ENCODE results near the gene OR51A2.
"Not testable (repeated sequence)": the region's sequence is repeated elsewhere in the genome, so short reads cannot be mapped to it uniquely, and the experiment has no call there.

The OR51A2 gene

DNA sequence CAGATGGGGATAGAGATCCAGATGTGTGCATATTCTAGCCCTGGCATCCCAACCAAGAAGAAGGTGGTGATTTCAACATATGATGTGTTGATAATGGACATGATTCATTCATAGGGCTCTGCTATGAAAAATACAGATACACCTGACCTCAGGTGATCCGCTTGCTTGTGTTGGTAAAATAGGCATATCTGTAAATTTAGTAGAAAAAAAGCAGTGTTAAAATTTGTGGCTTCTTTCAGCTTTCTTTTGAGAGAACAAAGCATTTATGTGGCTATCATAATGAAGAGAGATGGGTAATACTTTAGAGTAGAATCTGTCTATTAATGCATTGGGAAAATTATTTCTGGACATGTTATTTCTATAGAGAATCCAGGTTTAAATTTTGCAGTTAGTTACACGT lies at the start of gene OR51A2:
TSS of gene OR51A2 (minus strand) at position 101 of the 400 bp plus-strand sequence. CDS start at position 101, 0 bp downstream.
- not testable (repeated sequence) for DNase-seq (ENCODE audit: low read depth in 2 of 2)

DNA sequence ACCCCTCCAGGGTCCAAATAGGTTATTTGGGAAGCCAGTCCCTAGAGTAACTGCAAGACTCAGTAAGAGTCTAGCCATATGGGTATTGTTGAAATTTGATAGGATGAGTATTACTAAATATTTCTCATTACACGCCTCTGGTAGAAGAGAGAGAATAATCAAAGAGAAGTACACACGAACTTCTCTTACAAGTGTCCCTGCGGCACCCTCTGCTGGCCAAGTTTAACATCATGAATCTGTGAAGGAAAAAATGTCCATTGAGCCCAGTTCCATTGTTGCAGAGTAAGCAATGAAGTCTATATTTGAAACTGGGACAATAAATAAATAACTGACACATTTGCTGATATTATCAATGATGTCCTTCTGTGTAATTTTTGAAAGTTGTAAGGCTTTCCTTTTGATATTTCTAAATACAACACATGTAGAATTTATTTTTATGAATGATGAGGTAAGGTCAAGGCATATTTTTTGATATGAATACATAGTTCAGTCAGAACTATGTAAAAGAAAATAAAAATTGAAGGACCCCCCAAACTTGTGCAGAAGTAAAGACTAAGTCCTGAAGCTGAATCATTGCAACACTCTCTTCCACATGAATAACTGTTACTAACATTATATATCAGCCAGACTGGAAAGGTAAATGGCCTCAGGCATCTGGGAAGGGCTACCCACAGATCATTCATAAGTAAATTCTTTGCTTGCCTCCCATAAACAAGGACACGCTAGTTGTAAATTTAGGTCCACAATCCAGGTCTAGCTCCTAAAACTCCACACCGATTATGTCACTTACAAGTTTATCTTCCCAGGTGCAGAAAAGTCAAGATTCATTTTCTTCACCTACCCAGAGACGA lies 49.1 kb upstream of the OR51A2 start:
- no peak for DNase-seq (ENCODE audit: low read depth in 2 of 2)

- no peak for DNase-seq (ENCODE audit: low read depth in 2 of 2)
These were observed 39.0 kb upstream of the OR51A2 start, which contains the start of gene OR51L1 for GRCh38 chr11:4994551-4994950. Gene OR51L1, plus strand, starts transcription at chr11:4994851. Its CDS starts 4,132 bp downstream, at chr11:4998983.

DNA sequence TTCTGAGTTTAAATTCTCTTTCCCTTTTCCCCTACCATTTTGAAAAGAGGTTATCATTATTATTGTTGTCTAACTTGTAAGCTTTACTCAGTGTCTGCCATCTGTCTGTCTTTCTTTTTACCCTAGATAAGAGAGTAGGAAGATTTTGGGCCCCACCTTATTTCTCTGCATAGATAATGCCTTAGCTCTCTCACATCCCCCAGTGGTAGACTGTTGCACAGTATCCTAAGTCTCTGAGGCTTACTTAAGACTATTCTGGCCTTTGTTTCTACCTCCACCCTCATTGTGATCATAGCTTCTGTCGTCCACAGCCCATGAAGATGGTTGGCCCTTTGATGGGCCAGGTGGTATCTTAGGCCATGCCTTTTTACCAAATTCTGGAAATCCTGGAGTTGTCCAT lies 35.5 kb upstream of the OR51A2 start:
- DNase-seq (ENCODE audit: low read depth in 2 of 2): no peak

DNA sequence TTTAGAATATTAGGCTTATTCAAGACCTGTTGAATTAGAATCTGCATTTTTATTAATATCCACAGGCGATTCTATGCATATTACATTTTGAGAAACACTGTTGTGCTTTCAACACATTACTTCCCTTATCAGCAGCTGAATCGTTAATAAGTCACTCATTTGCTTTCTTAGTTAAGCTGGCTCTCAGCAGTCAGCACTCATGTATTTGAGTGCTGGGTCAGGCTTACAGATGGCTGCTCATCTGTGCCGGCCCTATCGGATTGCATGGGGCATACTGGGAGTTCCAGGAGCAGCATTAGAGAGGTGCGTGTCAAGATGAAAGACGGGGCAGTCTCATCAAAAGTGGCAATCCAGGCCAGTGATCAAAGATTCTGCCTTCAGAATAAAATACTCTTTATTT lies 28.3 kb upstream of the OR51A2 start:
- no peak for DNase-seq (ENCODE audit: low read depth in 2 of 2)

DNA sequence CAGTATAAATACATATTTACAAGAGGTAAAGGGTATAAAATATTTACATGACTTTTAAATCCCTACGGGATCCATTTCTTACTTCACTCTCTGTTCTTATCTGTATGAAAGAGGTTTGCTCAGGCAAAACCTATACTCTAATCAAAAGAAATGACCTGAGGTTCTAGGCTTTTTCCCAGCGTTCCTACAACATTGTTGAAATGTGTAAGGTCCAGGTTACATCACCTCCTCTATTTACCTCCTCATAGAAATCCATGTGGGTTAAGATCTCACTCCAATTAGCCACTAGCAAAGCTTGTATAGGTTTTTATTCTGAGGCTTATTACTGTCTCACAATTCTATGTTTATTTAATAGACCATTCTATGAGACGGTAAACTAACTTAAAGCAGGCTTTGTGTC lies 27.2 kb upstream of the OR51A2 start:
- DNase-seq (ENCODE audit: low read depth in 2 of 2): no peak

DNA sequence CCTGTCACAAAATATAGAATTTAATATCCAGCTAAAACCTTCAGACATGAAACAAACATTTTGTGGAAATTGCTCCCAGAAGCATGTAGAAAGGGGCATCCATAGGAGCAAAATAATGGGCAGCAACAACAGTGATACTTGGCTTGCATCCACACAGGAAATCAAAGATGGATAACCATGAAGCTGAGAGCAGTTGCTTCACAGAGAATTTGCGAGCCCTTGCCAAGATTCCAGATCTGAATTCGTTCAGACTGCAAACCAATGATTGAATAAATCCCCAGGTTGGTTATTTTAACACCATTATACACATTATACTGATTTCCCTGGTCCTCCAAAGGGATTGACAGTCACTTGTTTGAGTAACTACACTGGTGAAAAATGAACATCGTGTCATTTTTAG lies 23.5 kb upstream of the OR51A2 start:
- DNase-seq (ENCODE audit: low read depth in 2 of 2): no peak

GRCh38 chr11:4975436-4975835 lies 19.9 kb upstream of the OR51A2 start:
- no peak for DNase-seq (ENCODE audit: low read depth in 2 of 2)

DNA sequence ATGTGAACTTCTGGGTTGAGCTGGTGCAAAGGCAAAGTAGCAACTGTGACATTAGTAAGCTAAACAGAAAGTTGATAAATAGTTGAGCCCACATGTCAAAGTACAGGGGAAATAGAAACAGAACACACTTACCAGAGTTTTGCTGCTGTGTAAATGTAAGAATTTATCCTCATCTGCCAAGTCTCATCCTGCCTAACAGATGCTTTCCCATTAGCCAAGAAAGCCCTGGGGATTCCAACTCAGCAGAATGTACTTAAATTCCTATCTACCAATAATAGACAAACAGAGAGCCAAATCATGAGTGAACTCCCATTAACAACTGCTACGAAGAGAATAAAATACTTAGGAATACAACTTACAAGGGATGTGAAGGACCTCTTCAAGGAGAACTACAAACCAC lies 7.3 kb upstream of the OR51A2 start:
- no peak for DNase-seq (ENCODE audit: low read depth in 2 of 2)

- no peak for DNase-seq (ENCODE audit: low read depth in 2 of 2)
These were observed 5.4 kb upstream of the OR51A2 start for GRCh38 chr11:4960877-4961276.

GRCh38 chr11:4957396-4957795 lies 1.9 kb upstream of the OR51A2 start:
- DNase-seq (ENCODE audit: low read depth in 2 of 2): no peak

DNA sequence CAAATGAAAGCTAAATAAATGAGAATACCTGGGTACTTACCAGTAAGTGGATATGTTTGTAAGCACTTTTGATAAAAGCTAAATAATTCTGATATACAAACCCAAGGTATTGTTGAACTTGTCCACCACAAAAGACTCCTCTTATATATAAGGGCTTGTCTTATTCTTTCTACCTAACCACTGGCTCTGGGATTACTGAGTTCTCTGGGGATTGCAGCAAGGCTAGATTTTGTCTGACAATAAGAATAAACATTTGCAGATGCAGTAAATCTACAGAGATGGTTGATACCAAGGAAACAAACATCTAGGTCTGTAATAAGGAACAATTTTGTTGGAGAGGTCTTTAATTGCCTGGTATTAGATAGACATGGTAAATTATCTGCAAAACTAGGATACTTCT lies 8.0 kb downstream of the OR51A2 start, which contains the start of gene OR51A4:
TSS of gene OR51A4 (minus strand) at position 101 of the 400 bp plus-strand sequence. CDS start 505 bp downstream, outside the sequence.
- no peak for DNase-seq (ENCODE audit: low read depth in 2 of 2)

DNA sequence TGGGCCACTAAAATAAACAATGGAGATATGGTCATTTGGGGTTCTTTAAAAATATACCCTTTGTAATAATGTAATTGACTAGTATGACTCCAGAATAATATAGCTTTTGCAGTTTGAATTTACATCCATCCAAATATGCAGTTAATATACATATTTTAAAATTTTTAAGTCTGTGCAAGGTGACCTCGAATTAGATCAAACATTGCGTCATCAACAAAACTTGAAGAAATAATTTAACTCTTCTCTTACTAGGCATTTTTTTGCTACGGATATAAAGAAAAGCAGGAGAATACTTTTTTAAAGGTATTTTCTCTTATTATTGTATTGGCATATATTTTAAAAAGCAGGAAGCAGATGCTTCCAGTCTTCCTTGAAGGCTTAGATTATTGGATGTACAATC lies 18.8 kb downstream of the OR51A2 start:
- no peak for DNase-seq (ENCODE audit: low read depth in 2 of 2)

GRCh38 chr11:4932751-4933150 lies 22.8 kb downstream of the OR51A2 start:
- no peak for DNase-seq (ENCODE audit: low read depth in 2 of 2)

DNA sequence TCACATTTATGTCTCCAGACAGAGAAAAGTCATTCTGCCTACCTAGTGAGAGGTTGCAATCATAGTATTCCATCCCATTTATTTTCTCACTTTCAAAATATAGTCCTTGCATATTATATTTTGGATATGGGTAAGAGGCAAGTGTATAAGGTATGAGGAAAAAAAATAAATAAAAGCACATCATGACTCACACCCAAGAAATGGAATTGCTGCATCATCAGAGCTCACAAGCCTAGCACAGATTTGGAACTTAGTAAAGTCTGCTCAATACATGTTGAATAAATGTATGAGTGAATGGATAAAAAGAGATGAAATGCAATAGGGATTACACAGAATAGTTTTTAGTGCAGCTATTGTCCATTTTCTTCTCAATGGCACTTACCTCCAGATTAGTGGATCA lies 28.9 kb downstream of the OR51A2 start:
- no peak for DNase-seq (ENCODE audit: low read depth in 2 of 2)

DNA sequence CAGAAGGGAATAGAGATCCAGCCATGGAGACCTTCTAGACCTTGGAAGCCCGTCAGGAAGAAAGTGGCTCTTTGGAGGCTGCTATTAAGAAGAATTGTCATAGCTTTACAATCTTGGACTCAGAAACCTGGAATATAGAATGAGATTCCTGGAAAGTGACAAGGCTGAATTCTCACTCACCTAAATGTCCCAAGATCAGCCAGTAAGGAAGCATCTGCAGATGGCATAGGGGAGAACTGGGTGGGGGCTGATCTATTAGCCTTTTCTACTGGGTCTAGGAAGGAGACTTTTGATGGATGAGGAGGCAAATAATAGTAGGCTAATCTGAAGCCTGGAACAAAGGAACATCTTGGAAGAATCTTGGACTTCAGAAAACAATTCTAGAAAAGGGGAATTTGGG lies 31.3 kb downstream of the OR51A2 start, which contains the start of gene OR51G1:
TSS of gene OR51G1 (minus strand) at position 101 of the 400 bp plus-strand sequence. CDS start at position 101, 0 bp downstream.
- DNase-seq (ENCODE audit: low read depth in 2 of 2): no peak

- DNase-seq (ENCODE audit: low read depth in 2 of 2): no peak
These were observed 33.2 kb downstream of the OR51A2 start for GRCh38 chr11:4922304-4922703.

- DNase-seq (ENCODE audit: low read depth in 2 of 2): no peak
These were observed 33.7 kb downstream of the OR51A2 start for GRCh38 chr11:4921796-4922195.

GRCh38 chr11:4919250-4919649 lies 36.3 kb downstream of the OR51A2 start, which contains the start of gene OR51G2:
Gene OR51G2, minus strand, starts transcription at chr11:4919350. Its CDS starts 3,687 bp downstream, at chr11:4915663.
- DNase-seq (ENCODE audit: low read depth in 2 of 2): no peak

- no peak for DNase-seq (ENCODE audit: low read depth in 2 of 2)
These were observed 38.9 kb downstream of the OR51A2 start for GRCh38 chr11:4916581-4916980.
